ENCODE measurements around the gene AGBL3. TPM values are rescaled to one million over a fixed set of nuclear protein-coding genes. Genes with fewer than 3 reads are reported as not detected.

AGBL3 gene
- total and polyA plus RNA-seq, 2 of the 8 experiments (the other 6 are each of a cell fraction or from before 2014, with no cell fraction given): 1.1 to 1.9 TPM

DNA sequence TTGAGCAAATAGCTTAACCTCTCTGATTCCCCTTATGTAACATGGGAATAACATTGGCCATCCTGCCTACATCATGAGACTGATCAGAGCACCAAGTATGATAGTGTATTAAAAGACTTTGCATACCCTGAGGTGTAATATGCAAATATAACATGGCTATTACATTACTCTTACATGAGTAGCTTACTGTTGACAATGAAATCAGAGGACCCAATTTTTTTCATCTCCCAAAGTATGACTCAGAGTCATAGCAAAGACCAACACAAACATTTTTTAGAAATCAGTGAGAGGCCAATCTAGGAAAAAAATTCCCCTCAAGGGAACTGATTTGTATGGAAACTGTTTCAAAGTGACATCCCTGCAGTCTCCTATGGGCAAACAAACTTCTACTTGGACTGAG, 114.5 kb downstream of the AGBL3 start:
- no peaks in the 10 kb centered on the region for H3K79me2 ChIP-seq (ENCODE audit: control insufficient read depth in 1 of 2, insufficient read depth in 2 of 2, low read length in 2 of 2)
- no peak overlapping the region for H2AK5ac ChIP-seq (ENCODE audit: low read depth, low read length)
- H4K8ac ChIP-seq (ENCODE audit: extremely low read depth, insufficient read depth, low read length): no peak overlapping the region
- no peak overlapping the region for H4K91ac ChIP-seq (replicated peaks; ENCODE audit: insufficient read length, low read length)
- no peak overlapping the region for H3K4ac ChIP-seq (replicated peaks; ENCODE audit: insufficient read length, low read depth, low read length)
- no peak overlapping the region for H2BK120ac ChIP-seq (replicated peaks; ENCODE audit: low read depth, low read length)
- no peak overlapping the region for H3K4me3 ChIP-seq (ENCODE audit: extremely low read depth in 1 of 4, insufficient read depth in 2 of 4, low read depth in 3 of 4, low read length in 4 of 4)
- no peak overlapping the region for H3K4me2 ChIP-seq (ENCODE audit: insufficient read depth in 1 of 2, low read depth in 2 of 2, low read length in 2 of 2)
- H3K27me3 ChIP-seq (replicated peaks in 1 of 4; ENCODE audit: control insufficient read depth in 3 of 4, extremely low read depth in 1 of 4, insufficient read depth in 3 of 4, low read length in 3 of 4): no peaks in the 10 kb centered on the region
- no peak overlapping the region for H3K23ac ChIP-seq (ENCODE audit: insufficient read length)
- H3K79me1 ChIP-seq (ENCODE audit: low read depth, low read length): no peaks in the 10 kb centered on the region
- H3K18ac ChIP-seq (ENCODE audit: extremely low read depth, low read length): no peak overlapping the region
- H2BK15ac ChIP-seq (ENCODE audit: low read length): no peak overlapping the region
- no peak overlapping the region for H2BK20ac ChIP-seq (ENCODE audit: low read length)
- no peak overlapping the region for H3K27ac ChIP-seq (ENCODE audit: low read depth, low read length)
- no peaks in the 10 kb centered on the region for H3K23me2 ChIP-seq (ENCODE audit: low read depth, low read length)
- H3K9me3 ChIP-seq (ENCODE audit: insufficient read depth in 2 of 2, low read depth in 1 of 2, low read length in 1 of 2): no peaks in the 10 kb centered on the region
- H4K5ac ChIP-seq (ENCODE audit: insufficient read length, low read depth, low read length): no peak overlapping the region
- FAIRE-seq: no peak
- CTCF ChIA-PET (ENCODE audit: partially characterized antibody): no interaction called here
- H3K4me1 ChIP-seq (replicated peaks in 1 of 4; ENCODE audit: control insufficient read depth in 3 of 4, insufficient read depth in 4 of 4, low read length in 3 of 4): no peaks in the 10 kb centered on the region
- H3K56ac ChIP-seq (replicated peaks; ENCODE audit: insufficient read length, low read depth, low read length): no peak overlapping the region
- H2AFZ ChIP-seq (ENCODE audit: low read length): no peak overlapping the region
- POLR2A ChIA-PET (ENCODE audit: partially characterized antibody): no interaction called here
- DNase-seq (ENCODE audit: low read depth in 1 of 2, low spot score in 2 of 2): no peak
- no peaks in the 10 kb centered on the region for H3K36me3 ChIP-seq (ENCODE audit: control insufficient read depth in 2 of 4, insufficient read depth in 4 of 4, low read length in 3 of 4)
- no peak overlapping the region for H2BK5ac ChIP-seq (ENCODE audit: low read depth, low read length)
- no peaks in the 10 kb centered on the region for H4K20me1 ChIP-seq (replicated peaks in 1 of 2; ENCODE audit: control insufficient read depth in 1 of 2, insufficient read depth in 2 of 2, low read length in 2 of 2)
- no peak overlapping the region for H3K9ac ChIP-seq (replicated peaks in 1 of 4; ENCODE audit: extremely low read depth in 1 of 4, low read depth in 3 of 4, low read length in 3 of 4)
- no peak overlapping the region for H2BK12ac ChIP-seq (ENCODE audit: low read depth, low read length)
- H3K14ac ChIP-seq (ENCODE audit: insufficient read length): no peak overlapping the region
- TF ChIP-seq FOSL1 (IDR thresholded peaks at IDR 0.05; ENCODE audit: insufficient read depth, low read depth, low read length): no peak
- no peak for TF ChIP-seq SRF (IDR thresholded peaks at IDR 0.05; ENCODE audit: low read depth, low read length)
- no peak for TF ChIP-seq RAD21 (IDR thresholded peaks at IDR 0.05 in 1 of 2, conservative IDR thresholded peaks at IDR 0.05 in 1 of 2; ENCODE audit: low read depth in 2 of 2, low read length in 2 of 2)
- no peak for TF ChIP-seq CHD2 (IDR thresholded peaks at IDR 0.05; ENCODE audit: low read length)
- no peak for TF ChIP-seq TEAD4 (IDR thresholded peaks at IDR 0.05; ENCODE audit: low read depth, low read length)
- no peak for TF ChIP-seq CREB1 (IDR thresholded peaks at IDR 0.05)
- TF ChIP-seq BCL11A (IDR thresholded peaks at IDR 0.05; ENCODE audit: low read depth in 2 of 2, low read length in 2 of 2): no peak
- TF ChIP-seq CEBPB (IDR thresholded peaks at IDR 0.05; ENCODE audit: low read depth, low read length): no peak
- TF ChIP-seq ZNF274 (IDR thresholded peaks at IDR 0.05; ENCODE audit: borderline replicate concordance, extremely low read depth, low read length): no peak
- TF ChIP-seq POU5F1 (IDR thresholded peaks at IDR 0.05; ENCODE audit: low read depth, low read length): no peak

All from H1 (cell line).